VCaP (cell line): ENCODE measurements around the gene TYROBP.

ENCODE experiments used
- H3K27ac ChIP-seq: fragments of 450-650 bp; 2 replicates; pipeline ENCODE4 v1.5.1; 2017
- TF ChIP-seq, protein P1 (sequence below): fragments of 450-650 bp; conservative IDR thresholded peaks from 2 replicates; pipeline ENCODE4 v1.5.1; 2017; ENCODE audit warnings: mild to moderate bottlenecking, moderate library complexity

TYROBP gene

DNA sequence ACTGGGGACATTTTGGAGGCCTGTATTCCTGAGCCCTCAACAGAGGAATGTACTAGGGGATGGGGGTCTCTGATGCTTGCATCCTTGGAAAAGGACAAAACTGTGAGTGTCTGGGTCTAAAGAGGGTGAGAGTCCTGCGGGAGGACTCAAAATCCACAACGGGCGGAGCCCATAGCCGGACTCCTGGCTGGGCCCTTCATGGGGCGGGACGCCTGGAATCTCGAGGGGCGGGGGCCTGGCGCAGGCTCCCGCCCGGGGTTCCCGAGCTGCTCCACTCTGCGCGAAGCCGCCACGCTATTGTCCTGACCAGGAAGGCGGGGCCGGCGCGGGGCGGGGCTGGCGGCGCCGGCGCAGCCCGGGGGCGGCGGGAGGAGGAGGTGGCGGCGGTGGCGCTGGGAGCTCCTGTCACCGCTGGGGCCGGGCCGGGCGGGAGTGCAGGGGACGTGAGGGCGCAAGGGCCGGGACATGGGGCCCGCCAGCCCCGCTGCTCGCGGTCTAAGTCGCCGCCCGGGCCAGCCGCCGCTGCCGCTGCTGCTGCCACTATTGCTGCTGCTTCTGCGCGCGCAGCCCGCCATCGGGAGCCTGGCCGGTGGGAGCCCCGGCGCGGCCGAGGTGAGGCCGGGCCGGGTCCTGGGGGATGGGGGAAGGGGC, 39.8 kb downstream of the TYROBP start, which contains the start of gene APLP1:
APLP1 (plus strand) TSS at position 403 of the 651 bp plus-strand sequence; CDS start at position 466, 63 bp downstream.
- TF ChIP-seq, protein P1, sequence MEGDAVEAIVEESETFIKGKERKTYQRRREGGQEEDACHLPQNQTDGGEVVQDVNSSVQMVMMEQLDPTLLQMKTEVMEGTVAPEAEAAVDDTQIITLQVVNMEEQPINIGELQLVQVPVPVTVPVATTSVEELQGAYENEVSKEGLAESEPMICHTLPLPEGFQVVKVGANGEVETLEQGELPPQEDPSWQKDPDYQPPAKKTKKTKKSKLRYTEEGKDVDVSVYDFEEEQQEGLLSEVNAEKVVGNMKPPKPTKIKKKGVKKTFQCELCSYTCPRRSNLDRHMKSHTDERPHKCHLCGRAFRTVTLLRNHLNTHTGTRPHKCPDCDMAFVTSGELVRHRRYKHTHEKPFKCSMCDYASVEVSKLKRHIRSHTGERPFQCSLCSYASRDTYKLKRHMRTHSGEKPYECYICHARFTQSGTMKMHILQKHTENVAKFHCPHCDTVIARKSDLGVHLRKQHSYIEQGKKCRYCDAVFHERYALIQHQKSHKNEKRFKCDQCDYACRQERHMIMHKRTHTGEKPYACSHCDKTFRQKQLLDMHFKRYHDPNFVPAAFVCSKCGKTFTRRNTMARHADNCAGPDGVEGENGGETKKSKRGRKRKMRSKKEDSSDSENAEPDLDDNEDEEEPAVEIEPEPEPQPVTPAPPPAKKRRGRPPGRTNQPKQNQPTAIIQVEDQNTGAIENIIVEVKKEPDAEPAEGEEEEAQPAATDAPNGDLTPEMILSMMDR = no peak; the same call in 1 of the 2 replicates
- peak within 1 kb of the TSS; percentile 52 for H3K27ac ChIP-seq

DNA sequence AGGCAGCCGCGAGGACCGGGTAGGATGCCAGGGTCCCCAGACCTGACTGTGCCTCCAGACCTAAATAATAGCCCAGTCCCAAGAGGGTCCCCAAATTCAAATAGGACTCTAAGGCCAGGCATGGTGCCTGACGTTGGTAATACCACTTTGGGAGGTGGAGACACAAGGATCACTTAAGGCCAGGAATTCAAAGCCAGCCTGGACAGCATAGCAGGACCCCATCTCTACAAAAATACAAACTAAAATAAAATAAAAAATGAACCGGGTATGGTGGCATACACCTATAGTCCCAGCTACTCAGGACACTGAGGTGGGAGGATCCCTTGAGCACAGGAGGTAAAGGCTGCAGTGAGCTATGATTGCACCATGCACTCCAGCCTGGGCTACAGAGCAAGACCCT, 45.1 kb downstream of the TYROBP start:
- TF ChIP-seq, protein P1 = no peak
- no peak overlapping the region for H3K27ac ChIP-seq

DNA sequence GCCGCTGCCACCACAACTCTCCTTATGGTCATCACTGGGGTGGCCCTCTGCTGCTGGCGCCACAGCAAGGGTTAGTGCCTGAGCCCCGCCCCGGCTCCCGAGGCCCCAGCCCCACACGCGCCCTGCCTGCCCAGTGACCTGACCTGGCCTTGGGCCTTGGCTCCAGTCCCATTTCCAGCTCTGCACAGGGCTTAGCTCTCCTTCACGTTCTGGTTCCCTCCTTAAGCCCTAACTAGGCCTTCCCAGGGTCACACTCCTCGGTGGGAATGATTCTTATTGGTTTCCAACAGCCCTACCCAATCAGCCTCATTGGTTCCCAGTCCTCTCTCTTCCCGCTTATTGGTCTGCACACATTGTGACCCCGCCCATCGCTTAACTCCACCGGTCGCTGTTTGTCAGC, 45.6 kb downstream of the TYROBP start:
- TF ChIP-seq, protein P1 = no peak
- H3K27ac ChIP-seq = no peak overlapping the region

DNA sequence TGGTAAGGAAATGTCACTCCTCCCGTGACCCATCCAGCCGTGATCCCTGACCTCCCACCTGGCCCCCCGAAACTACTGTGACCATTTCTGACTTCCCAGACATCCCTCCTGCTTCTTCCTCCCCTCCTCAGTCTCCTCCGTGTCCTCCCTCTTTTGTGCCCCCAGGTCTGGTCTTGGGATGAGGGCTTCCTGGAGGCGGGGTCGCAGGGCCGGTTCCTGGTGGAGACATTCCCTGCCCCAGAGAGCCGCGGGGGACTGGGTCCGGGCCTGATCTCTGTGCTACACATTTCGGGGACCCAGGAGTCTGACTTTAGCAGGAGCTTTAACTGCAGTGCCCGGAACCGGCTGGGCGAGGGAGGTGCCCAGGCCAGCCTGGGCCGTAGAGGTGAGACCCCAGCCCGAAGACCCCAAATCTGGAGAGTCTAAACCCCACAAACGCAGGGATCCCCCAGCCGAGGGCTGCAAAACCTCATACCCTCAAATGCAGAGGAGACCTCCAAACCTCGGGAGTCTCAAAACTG, 46.4 kb downstream of the TYROBP start:
- TF ChIP-seq, protein P1 = no peak
- no peak overlapping the region for H3K27ac ChIP-seq

DNA sequence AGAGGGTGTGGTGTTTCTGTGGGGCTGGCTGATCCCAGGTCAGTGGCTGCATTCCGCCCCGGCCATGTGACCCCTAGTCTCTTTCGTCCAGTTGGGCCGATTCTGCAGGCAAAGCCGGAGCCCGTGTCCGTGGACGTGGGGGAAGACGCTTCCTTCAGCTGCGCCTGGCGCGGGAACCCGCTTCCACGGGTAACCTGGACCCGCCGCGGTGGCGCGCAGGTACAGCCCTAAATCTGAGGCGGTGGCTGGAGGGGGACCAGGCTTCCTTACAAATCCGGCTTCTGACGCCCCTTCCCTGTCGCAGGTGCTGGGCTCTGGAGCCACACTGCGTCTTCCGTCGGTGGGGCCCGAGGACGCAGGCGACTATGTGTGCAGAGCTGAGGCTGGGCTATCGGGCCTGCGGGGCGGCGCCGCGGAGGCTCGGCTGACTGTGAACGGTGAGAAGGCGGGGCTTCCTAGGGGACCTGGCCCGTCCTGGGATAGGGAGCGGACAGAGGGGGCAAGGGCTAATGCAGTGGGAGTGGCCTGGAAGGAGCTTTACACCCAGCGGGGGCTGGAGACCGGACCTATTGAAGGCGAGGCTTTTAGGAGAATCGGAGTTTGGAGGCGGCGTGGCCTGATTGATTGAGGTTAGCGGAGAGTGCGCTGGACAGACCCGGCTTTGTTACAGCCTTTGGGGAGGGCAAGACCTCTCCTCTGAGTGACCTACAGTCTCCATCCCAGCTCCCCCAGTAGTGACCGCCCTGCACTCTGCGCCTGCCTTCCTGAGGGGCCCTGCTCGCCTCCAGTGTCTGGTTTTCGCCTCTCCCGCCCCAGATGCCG, 47.1 kb downstream of the TYROBP start:
- H3K27ac ChIP-seq = no peak overlapping the region
- TF ChIP-seq, protein P1 = no peak

DNA sequence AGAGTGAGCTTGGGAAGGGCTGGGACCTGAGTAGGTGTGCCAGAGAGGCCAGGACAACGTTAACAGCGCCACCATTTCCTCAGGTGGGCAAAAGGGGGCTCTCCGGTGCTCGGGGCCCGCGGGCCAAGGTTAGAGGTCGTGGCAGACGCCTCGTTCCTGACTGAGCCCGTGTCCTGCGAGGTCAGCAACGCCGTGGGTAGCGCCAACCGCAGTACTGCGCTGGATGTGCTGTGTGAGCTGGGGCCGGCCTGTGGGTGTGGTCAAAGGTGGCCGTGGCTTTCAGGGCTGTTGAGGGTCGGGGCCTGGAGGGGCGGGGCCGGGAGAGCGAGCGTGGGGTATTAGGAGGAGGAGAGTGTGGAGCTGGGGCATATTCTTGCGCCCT, 47.7 kb downstream of the TYROBP start:
- TF ChIP-seq, protein P1 = no peak
- H3K27ac ChIP-seq = no peak overlapping the region

DNA sequence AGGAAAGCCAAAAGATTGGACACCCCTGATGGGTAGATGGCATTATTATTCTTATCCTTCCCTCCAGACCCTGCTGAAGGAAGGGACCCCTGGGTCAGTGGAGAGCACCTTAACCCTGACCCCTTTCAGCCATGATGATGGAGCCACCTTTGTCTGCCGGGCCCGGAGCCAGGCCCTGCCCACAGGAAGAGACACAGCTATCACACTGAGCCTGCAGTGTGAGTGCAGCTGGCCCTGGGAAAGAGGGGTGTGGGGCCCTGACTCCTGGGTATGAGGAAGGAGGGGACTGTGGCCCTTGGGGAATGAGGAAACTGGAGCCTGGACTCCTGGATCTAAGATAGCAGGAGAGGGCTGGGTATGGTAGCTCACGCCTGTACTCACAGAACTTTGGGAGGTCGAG, 48.7 kb downstream of the TYROBP start:
- TF ChIP-seq, protein P1 = no peak
- H3K27ac ChIP-seq = no peak overlapping the region
